Measurements from ENCODE around the gene SNAPC2. TPM values are rescaled to one million over a fixed set of nuclear protein-coding genes. Genes with fewer than 3 reads are reported as not detected.

Gene SNAPC2
- total and polyA plus RNA-seq, 2 donors from 2014 or later, result 18.4 to 24.3 TPM

DNA sequence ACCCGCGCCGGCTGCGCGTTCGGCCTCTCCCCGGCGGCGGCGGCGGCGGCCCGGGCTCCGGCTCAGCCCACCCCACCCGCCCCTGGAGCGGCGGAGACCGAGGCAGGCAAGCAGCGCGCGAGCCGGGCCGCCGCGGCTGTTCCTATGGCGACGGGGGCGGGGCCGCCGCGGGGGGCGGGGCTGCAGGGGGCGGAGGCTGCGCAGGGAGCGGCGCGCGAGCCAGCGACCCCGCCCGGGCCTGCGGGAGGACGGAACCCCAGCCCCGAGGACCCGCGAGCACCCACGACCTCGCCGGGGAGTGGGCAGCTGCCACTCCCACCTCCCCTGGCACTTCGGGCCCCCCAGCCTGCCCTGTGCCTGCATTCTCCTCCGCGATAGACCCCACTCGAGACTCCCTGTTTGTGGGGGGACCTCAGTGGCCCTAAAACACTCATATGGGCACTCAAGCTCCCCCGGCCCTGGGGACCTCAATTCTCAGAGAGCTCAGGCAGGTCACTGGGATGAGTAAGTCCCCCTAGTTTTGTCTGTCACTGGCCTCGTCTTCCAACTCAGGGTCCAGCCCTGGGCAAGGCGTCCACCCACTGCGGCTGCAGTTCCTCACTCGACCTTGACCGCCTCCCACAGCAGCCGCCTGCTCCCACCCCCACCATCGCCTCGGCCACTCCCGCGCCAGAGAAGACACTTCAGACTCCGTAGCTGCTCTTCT lies 6.0 kb downstream of the SNAPC2 start, which contains the start of gene CTXN1:
TSS of gene CTXN1 (minus strand) at position 115 of the 706 bp plus-strand sequence. CDS start 597 bp downstream, outside the sequence.
- DNase-seq (peak; percentile 78 to 91 (median 82)), FAIRE-seq (no peak)
- Histone ChIP-seq H3K9me3 (ENCODE audit: control insufficient read depth in 2 of 3, insufficient read depth in 1 of 3, low read length in 3 of 3) (no peaks in the 10 kb centered on the region), H3K27me3 (ENCODE audit: control insufficient read depth, insufficient read depth, low read length) (no peaks in the 10 kb centered on the region), H3K36me3 (ENCODE audit: control insufficient read depth in 2 of 3, insufficient read depth in 3 of 3, low read length in 3 of 3) (peaks cover 0 to 13% (median 0%) of the 10 kb centered on the region in 3 donors), H3K27ac (ENCODE audit: low read depth in 2 of 2, low read length in 2 of 2) (no peak within 1 kb of the TSS), H3K9ac (ENCODE audit: low read length in 3 of 3) (no peak within 1 kb of the TSS), H3K4me1 (ENCODE audit: control insufficient read depth in 2 of 3, insufficient read depth in 2 of 3, low read depth in 1 of 3, low read length in 3 of 3) (peaks cover 0 to 27% (median 9%) of the 10 kb centered on the region in 3 donors), H3K4me3 (ENCODE audit: low read length in 3 of 3) (peak within 1 kb of the TSS; percentile 20 to 52 (median 45))
- intact Hi-C loops (cut with DNase I), result no loop called here
- TF ChIP-seq, protein P1, sequence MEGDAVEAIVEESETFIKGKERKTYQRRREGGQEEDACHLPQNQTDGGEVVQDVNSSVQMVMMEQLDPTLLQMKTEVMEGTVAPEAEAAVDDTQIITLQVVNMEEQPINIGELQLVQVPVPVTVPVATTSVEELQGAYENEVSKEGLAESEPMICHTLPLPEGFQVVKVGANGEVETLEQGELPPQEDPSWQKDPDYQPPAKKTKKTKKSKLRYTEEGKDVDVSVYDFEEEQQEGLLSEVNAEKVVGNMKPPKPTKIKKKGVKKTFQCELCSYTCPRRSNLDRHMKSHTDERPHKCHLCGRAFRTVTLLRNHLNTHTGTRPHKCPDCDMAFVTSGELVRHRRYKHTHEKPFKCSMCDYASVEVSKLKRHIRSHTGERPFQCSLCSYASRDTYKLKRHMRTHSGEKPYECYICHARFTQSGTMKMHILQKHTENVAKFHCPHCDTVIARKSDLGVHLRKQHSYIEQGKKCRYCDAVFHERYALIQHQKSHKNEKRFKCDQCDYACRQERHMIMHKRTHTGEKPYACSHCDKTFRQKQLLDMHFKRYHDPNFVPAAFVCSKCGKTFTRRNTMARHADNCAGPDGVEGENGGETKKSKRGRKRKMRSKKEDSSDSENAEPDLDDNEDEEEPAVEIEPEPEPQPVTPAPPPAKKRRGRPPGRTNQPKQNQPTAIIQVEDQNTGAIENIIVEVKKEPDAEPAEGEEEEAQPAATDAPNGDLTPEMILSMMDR (IDR thresholded peaks at IDR 0.05; ENCODE audit: borderline replicate concordance, extremely low read depth, insufficient read depth), result no peak

DNA sequence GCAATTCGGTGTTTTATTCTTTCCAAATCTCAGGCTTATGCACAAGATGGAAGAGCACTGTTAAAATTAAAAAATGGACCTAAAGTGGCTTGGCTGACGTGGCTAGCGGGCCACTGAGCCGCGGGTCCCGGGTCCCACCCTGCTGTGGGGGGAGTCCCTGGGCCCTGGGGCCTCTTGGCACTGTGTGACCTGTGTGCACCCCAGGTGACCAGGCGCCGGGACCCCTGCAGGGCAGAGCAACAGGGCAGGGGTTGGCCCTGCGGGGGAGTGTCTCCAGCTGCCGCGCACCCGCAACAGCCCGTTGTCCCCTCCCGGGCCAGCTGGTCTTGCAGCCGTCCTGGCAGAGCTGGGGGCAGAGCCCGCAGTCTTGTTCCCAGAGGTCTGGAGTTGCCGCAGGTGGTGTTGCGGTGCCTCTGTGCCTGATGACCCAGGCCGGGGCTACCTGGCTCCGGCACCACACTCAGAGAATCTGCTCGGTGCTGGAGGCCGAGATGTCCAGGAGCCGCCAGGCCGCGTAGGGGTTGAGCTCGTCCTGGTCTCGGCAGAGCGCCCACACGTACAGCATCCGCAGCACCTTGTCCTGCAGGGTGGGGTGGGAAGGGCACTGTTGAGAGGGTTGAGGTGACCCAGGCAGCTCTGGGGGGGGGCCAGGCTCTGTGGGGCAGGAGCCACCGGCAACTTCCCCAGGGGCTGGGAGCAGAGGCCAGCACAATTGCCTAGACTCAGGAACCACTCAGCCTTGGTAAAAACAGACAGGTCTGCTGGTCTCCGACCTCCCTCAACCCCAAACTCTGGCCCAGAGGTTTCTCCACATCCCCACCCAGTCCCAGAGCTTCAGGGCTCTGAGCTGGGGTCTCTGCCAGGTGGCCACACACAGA lies 6.8 kb downstream of the SNAPC2 start:
- intact Hi-C loops (cut with DNase I), result no loop called here
- peak in 4 of 5 donors; percentile 36 to 84 (median 61) for DNase-seq
- peaks cover 0 to 20% (median 5%) of the 10 kb centered on the region in 3 donors for H3K4me1 ChIP-seq (ENCODE audit: control insufficient read depth in 2 of 3, insufficient read depth in 2 of 3, low read depth in 1 of 3, low read length in 3 of 3)
- H3K4me3 ChIP-seq (ENCODE audit: low read length in 3 of 3), result peak overlapping the region in 1 of 3 donors; percentile 52
- no peaks in the 10 kb centered on the region for H3K9me3 ChIP-seq (ENCODE audit: control insufficient read depth in 2 of 3, insufficient read depth in 1 of 3, low read length in 3 of 3)
- no peaks in the 10 kb centered on the region for H3K27me3 ChIP-seq (ENCODE audit: control insufficient read depth, insufficient read depth, low read length)
- peaks cover 0 to 16% (median 2%) of the 10 kb centered on the region in 3 donors for H3K36me3 ChIP-seq (ENCODE audit: control insufficient read depth in 2 of 3, insufficient read depth in 3 of 3, low read length in 3 of 3)
- no peak for FAIRE-seq
- H3K9ac ChIP-seq (ENCODE audit: low read length in 3 of 3), result no peak overlapping the region
- H3K27ac ChIP-seq (ENCODE audit: low read depth in 2 of 2, low read length in 2 of 2), result no peak overlapping the region
- TF ChIP-seq, protein P1 (IDR thresholded peaks at IDR 0.05; ENCODE audit: borderline replicate concordance, extremely low read depth, insufficient read depth), result no peak

DNA sequence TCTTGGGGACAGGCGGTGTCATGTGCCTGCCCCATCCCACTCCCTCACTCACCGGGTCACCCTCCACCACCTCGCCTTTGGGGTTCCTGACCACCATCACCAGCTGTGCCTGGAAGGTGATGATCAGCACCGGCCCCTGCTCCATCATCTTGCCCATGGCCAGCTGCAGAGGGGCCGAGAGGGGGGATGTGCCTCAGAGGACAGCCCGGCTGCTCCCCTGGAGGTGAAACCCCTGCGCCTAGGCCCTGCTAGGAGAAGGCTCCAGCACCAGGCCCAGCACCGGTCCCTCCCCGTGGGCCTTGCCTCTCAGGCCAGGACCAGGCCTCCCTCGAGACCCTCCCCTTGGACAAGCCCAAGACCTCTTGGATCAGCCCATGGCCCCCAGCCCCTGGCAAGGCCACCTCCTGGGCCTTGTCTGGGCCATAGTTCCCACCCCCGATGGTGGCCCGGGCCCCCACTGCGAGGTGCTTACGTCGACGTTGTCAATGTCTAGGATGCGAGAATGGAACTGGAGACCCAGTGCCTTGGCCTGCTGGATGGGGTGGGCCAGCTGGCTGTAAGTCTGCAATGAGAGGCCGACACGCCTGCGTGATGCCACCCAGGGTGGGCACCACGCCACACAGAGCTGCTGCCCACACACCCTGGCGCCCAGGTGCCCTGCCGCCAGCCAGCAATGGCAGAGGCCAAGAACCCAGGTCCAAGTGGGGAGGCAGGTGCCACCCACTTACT lies 7.6 kb downstream of the SNAPC2 start:
- Histone ChIP-seq H3K27ac (ENCODE audit: low read depth in 2 of 2, low read length in 2 of 2) (peak overlapping the region in 1 of 2 donors; percentile 26), H3K27me3 (ENCODE audit: control insufficient read depth, insufficient read depth, low read length) (no peaks in the 10 kb centered on the region), H3K4me1 (ENCODE audit: control insufficient read depth in 2 of 3, insufficient read depth in 2 of 3, low read depth in 1 of 3, low read length in 3 of 3) (peaks cover 0 to 20% (median 5%) of the 10 kb centered on the region in 3 donors), H3K4me3 (ENCODE audit: low read length in 3 of 3) (no peak overlapping the region), H3K36me3 (ENCODE audit: control insufficient read depth in 2 of 3, insufficient read depth in 3 of 3, low read length in 3 of 3) (peaks cover 0 to 20% (median 10%) of the 10 kb centered on the region in 3 donors), H3K9me3 (ENCODE audit: control insufficient read depth in 2 of 3, insufficient read depth in 1 of 3, low read length in 3 of 3) (no peaks in the 10 kb centered on the region), H3K9ac (ENCODE audit: low read length in 3 of 3) (no peak overlapping the region)
- DNase-seq, result peak in 2 of 5 donors; percentile 74 to 83
- TF ChIP-seq, protein P1 (IDR thresholded peaks at IDR 0.05; ENCODE audit: borderline replicate concordance, extremely low read depth, insufficient read depth), result no peak
- intact Hi-C loops (cut with DNase I), result no loop called here
- no peak for FAIRE-seq

All from kidney (tissue), 14 donors.